Immature natural killer cell (primary cell): ENCODE results near the gene RNF31. TPM values are rescaled to one million over a fixed set of nuclear protein-coding genes. Genes with fewer than 3 reads are reported as not detected.

Experiments
- DNase-seq, 3 donors: peaks; one replicate each; pipeline ENCODE4 v3.0.0; 2022; ENCODE audit warnings: mixed read lengths in 1 of 3
- H3K27ac Mint-ChIP-seq, 6 donors: one replicate each; pipeline ENCODE4 v1.8.0; 2020; ENCODE audit warnings: mixed read lengths in 6 of 6, mild to moderate bottlenecking in 5 of 6, inconsistent platforms in 4 of 6, moderate library complexity in 3 of 6
- H3K27me3 Mint-ChIP-seq, 3 donors: one replicate each; pipeline ENCODE4 v1.8.0; 2020 to 2021; ENCODE audit warnings: low read depth in 3 of 3, mild to moderate bottlenecking in 3 of 3, mixed read lengths in 3 of 3, moderate library complexity in 3 of 3, inconsistent platforms in 1 of 3
- H3K36me3 Mint-ChIP-seq, 3 donors: one replicate each; pipeline ENCODE4 v1.8.0; 2020; ENCODE audit warnings: mixed read lengths in 3 of 3, inconsistent platforms in 2 of 3, mild to moderate bottlenecking in 2 of 3
- H3K4me1 Mint-ChIP-seq, 2 donors: one replicate each; pipeline ENCODE4 v1.8.0; 2020; ENCODE audit warnings: inconsistent platforms in 2 of 2, mild to moderate bottlenecking in 2 of 2, mixed read lengths in 2 of 2, moderate library complexity in 1 of 2
- H3K4me3 Mint-ChIP-seq, 5 donors: one replicate each; pipeline ENCODE4 v1.8.0; 2020; ENCODE audit warnings: mild to moderate bottlenecking in 5 of 5, mixed read lengths in 5 of 5, inconsistent platforms in 3 of 5, moderate library complexity in 3 of 5
- H3K9me3 Mint-ChIP-seq, 6 donors: one replicate each; pipeline ENCODE4 v1.8.0; 2020; ENCODE audit warnings: mild to moderate bottlenecking in 6 of 6, mixed read lengths in 6 of 6, inconsistent platforms in 4 of 6, moderate library complexity in 3 of 6
- polyA plus RNA-seq, 3 donors: library from polyadenylated mRNA; unstranded; fragments of 300-500 nt; fragmentation: Illumina TruSeq; gene quantifications; one replicate each; pipeline ENCODE4 v1.2.3, GENCODE V29; 2021

Gene RNF31
- polyA plus RNA-seq, 3 donors from 2014 or later: 41.5 to 62.9 (median 59.5) TPM

DNA sequence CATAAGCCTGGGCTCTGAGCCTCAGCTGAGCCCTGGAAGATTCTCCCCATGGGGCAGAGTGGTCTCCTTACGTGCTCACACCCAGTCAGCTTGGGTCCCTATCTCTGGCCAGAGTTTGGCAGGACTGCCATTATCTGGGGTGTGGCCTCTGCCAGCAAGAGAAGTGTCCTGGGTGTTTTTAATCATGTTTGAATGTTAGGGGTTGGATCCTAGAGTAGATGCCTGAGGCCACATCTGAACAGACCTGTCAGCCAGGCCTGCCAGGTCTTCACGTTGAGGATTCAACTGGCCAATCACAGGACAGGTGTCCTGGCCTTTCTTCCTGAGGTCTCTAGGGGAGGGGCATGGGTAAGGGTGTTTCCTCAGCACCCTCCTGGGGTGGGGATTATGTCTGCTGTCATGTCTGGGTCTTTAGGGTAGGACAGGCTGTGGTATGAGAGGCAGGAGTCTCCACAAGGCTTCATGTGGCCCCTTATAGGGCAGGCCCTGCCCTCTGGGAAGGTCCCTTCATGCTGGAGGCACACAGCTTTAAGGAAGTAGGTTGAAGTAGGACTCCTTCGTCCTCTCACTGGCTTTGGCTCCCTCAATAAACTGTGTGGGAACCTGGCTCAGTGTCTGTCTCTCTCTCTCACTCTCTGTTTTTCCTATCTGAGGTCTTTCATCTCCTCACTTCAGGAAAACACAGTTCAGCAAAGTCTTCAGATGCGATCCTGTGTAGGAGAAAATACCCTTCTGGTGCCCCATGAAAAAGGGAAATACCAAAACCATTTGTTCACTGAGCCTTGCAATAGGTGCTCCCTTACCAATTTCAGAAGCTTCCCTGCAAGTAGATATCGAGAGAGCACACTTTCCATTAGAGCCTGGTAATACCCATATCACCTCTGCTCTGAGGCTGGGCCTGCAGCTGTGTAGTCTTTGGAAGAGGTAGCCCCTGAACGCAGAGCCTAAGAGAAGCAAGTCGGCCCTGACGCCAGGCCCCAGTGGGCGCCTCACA is 23.6 kb upstream of the RNF31 start:
- Mint-ChIP-seq H3K27me3 (peaks cover 0 to 1% (median 0%) of the 10 kb centered on the region in 3 donors), H3K27ac (peak overlapping the region in 4 of 6 donors; percentile 7 to 73 (median 26)), H3K9me3 (no peaks in the 10 kb centered on the region), H3K36me3 (peaks cover 13 to 48% (median 20%) of the 10 kb centered on the region in 3 donors), H3K4me3 (no peak overlapping the region), H3K4me1 (peaks cover 0 to 1% of the 10 kb centered on the region in 2 donors)
- no peak for DNase-seq

- Mint-ChIP-seq H3K4me1 (no peaks in the 10 kb centered on the region), H3K4me3 (no peak overlapping the region)
Measured at GRCh38 chr14:24126939-24127338, 20.4 kb upstream of the RNF31 start.

GRCh38 chr14:24127673-24128072 is 19.6 kb upstream of the RNF31 start:
- Mint-ChIP-seq H3K9me3 (no peaks in the 10 kb centered on the region), H3K36me3 (peaks cover 0 to 24% (median 6%) of the 10 kb centered on the region in 3 donors), H3K27me3 (peaks cover 0 to 2% (median 0%) of the 10 kb centered on the region in 3 donors), H3K27ac (no peak overlapping the region), H3K4me3 (no peak overlapping the region), H3K4me1 (no peaks in the 10 kb centered on the region)
- DNase-seq: no peak

More at GRCh38 chr14:24126939-24127338, 20.4 kb upstream of the RNF31 start:
- H3K9me3 Mint-ChIP-seq: no peaks in the 10 kb centered on the region
- peak overlapping the region in 2 of 6 donors; percentile 19 to 24 for H3K27ac Mint-ChIP-seq
- peaks cover 0 to 3% (median 0%) of the 10 kb centered on the region in 3 donors for H3K27me3 Mint-ChIP-seq
- peaks cover 0 to 25% (median 6%) of the 10 kb centered on the region in 3 donors for H3K36me3 Mint-ChIP-seq
- DNase-seq: no peak

- no peaks in the 10 kb centered on the region for H3K9me3 Mint-ChIP-seq
- no peak for DNase-seq
- H3K27ac Mint-ChIP-seq: no peak overlapping the region
- H3K4me1 Mint-ChIP-seq: no peaks in the 10 kb centered on the region
- H3K36me3 Mint-ChIP-seq: peaks cover 0 to 11% (median 0%) of the 10 kb centered on the region in 3 donors
- H3K27me3 Mint-ChIP-seq: peaks cover 0 to 2% (median 0%) of the 10 kb centered on the region in 3 donors
- H3K4me3 Mint-ChIP-seq: no peak overlapping the region
Measured at GRCh38 chr14:24129410-24129998, 17.8 kb upstream of the RNF31 start.

- peaks cover 3 to 4% of the 10 kb centered on the region in 2 donors for H3K4me1 Mint-ChIP-seq
- peak within 1 kb of the TSS in 1 of 6 donors; percentile 46 for H3K27ac Mint-ChIP-seq
- H3K4me3 Mint-ChIP-seq: no peak within 1 kb of the TSS
- H3K9me3 Mint-ChIP-seq: no peaks in the 10 kb centered on the region
- no peak for DNase-seq
- peaks cover 0 to 7% (median 0%) of the 10 kb centered on the region in 3 donors for H3K36me3 Mint-ChIP-seq
- H3K27me3 Mint-ChIP-seq: peaks cover 0 to 2% (median under 1%) of the 10 kb centered on the region in 3 donors
Measured at GRCh38 chr14:24130380-24130716, 16.9 kb upstream of the RNF31 start, which contains the start of gene FITM1. Gene FITM1 (plus strand): TSS chr14:24130659. CDS start chr14:24131564, 905 bp downstream.

DNA sequence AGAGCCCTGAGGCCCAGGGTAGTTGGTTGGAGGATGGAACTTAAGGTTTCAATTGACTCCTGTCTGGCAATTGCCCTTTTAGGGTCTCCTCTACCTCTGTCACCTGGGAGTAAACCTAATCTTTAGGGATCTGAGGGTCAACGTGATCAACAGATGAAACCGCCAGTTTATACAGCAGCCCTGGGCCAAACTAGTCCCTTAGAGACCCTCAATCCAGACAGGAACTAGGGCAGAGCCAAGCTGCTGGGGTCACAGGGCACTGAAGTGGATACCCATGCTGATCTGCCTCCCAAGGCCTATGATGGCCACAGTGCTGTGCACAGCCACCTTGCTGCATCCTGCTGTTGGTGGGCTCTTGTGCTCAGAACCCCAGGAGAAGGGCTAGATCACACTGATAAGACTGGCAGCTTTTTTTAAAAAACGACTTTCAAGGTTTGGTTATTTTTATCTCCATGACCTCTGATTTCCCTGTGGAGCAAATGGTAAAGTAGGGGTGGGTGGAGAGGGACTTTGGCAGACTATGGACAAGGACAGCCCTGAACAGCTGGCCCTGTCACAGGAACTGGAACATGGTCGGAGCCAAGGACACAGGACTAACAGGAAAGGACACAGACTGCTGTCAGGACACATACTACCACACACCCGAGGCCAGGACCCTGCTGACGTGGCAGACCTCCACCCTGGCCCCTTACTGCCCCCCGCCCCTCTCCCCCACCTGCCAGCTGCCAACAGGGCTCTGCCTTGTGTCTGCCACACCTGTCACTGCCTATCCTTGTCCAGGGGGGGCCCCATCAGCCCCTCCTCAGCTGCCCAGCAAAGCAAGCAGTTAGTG is 16.4 kb upstream of the RNF31 start:
- H3K27ac Mint-ChIP-seq: no peak overlapping the region
- H3K9me3 Mint-ChIP-seq: no peaks in the 10 kb centered on the region
- H3K36me3 Mint-ChIP-seq: peaks cover 0 to 7% (median 0%) of the 10 kb centered on the region in 3 donors
- DNase-seq: no peak
- H3K4me3 Mint-ChIP-seq: no peak overlapping the region
- H3K27me3 Mint-ChIP-seq: peaks cover 0 to 4% (median 2%) of the 10 kb centered on the region in 3 donors
- H3K4me1 Mint-ChIP-seq: peaks cover 5 to 8% of the 10 kb centered on the region in 2 donors

- DNase-seq: no peak
- Mint-ChIP-seq H3K4me3 (no peak overlapping the region), H3K27me3 (peaks cover 2 to 4% (median 2%) of the 10 kb centered on the region in 3 donors), H3K4me1 (peaks cover 7 to 11% of the 10 kb centered on the region in 2 donors), H3K27ac (no peak overlapping the region), H3K36me3 (peaks cover 0 to 7% (median 0%) of the 10 kb centered on the region in 3 donors), H3K9me3 (no peaks in the 10 kb centered on the region)
Measured at GRCh38 chr14:24131549-24131966, 15.7 kb upstream of the RNF31 start.

- Mint-ChIP-seq H3K4me3 (no peak overlapping the region), H3K4me1 (peaks cover 14 to 17% of the 10 kb centered on the region in 2 donors), H3K36me3 (peaks cover 0 to 9% (median 0%) of the 10 kb centered on the region in 3 donors), H3K27ac (no peak overlapping the region), H3K27me3 (peaks cover 2 to 4% (median 2%) of the 10 kb centered on the region in 3 donors), H3K9me3 (no peaks in the 10 kb centered on the region)
- no peak for DNase-seq
Measured at GRCh38 chr14:24132061-24132685, 15.1 kb upstream of the RNF31 start.

DNA sequence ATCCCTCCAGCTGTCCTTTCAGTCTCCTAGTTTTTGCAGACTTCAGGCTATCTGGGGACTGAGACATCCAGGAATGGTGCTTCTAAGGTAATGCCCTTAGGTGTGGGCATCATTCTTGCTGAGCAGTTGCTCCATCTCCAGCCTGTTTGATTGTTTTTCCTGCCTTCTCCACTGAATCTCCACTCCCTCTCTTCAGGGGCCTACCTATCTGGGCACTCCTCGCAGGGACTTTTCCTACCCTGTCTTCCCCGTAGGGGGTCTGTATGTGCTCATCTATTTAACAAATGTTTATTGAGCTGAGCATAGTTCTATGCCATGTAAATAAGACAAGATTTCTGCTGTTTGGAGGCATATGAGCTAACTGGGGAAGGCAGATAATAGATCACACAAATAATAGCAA is 14.3 kb upstream of the RNF31 start:
- Mint-ChIP-seq H3K9me3 (no peaks in the 10 kb centered on the region), H3K27me3 (peaks cover 2 to 4% (median 2%) of the 10 kb centered on the region in 3 donors), H3K4me1 (peaks cover 19 to 21% of the 10 kb centered on the region in 2 donors), H3K36me3 (peaks cover 0 to 11% (median 0%) of the 10 kb centered on the region in 3 donors), H3K4me3 (no peak overlapping the region), H3K27ac (peak overlapping the region in 2 of 6 donors; percentile 40 to 47)
- no peak for DNase-seq

GRCh38 chr14:24133735-24134134 is 13.6 kb upstream of the RNF31 start:
- no peak overlapping the region for H3K27ac Mint-ChIP-seq
- peaks cover 22 to 29% of the 10 kb centered on the region in 2 donors for H3K4me1 Mint-ChIP-seq
- H3K4me3 Mint-ChIP-seq: no peak overlapping the region
- peaks cover 2 to 5% (median 3%) of the 10 kb centered on the region in 3 donors for H3K27me3 Mint-ChIP-seq
- H3K9me3 Mint-ChIP-seq: no peaks in the 10 kb centered on the region
- no peak for DNase-seq
- H3K36me3 Mint-ChIP-seq: peaks cover 0 to 16% (median 1%) of the 10 kb centered on the region in 3 donors

GRCh38 chr14:24135584-24135833 is 11.8 kb upstream of the RNF31 start:
- Mint-ChIP-seq H3K27ac (peak overlapping the region; percentile 72 to 96 (median 90)), H3K36me3 (peaks cover 3 to 26% (median 8%) of the 10 kb centered on the region in 3 donors), H3K27me3 (peaks cover 1 to 6% (median 2%) of the 10 kb centered on the region in 3 donors), H3K4me3 (peak overlapping the region; percentile 90 to 93 (median 92)), H3K9me3 (no peaks in the 10 kb centered on the region), H3K4me1 (peaks cover 35 to 46% of the 10 kb centered on the region in 2 donors)
- DNase-seq: no peak

GRCh38 chr14:24135834-24136683 is 11.2 kb upstream of the RNF31 start, which contains the start of gene PSME1:
Gene PSME1 (plus strand): TSS chr14:24136194. CDS start chr14:24136263, 69 bp downstream.
- Mint-ChIP-seq H3K4me3 (peak within 1 kb of the TSS; percentile 90 to 93 (median 92)), H3K27me3 (peaks cover 1 to 7% (median 2%) of the 10 kb centered on the region in 3 donors), H3K36me3 (peaks cover 3 to 26% (median 8%) of the 10 kb centered on the region in 3 donors), H3K9me3 (no peaks in the 10 kb centered on the region), H3K4me1 (peaks cover 41 to 52% of the 10 kb centered on the region in 2 donors), H3K27ac (peak within 1 kb of the TSS; percentile 89 to 96 (median 94))
- peak; percentile 95 for DNase-seq
